WTC11 (cell line): ENCODE results near the gene ZNF556. TPM values are rescaled to one million over a fixed set of nuclear protein-coding genes. Genes with fewer than 3 reads are reported as not detected.

Source experiments
- ATAC-seq: fragments of 200-7000 bp; cut with Tn5 transposase; 2 replicates; pipeline ENCODE4 v1.10.0; 2021; ENCODE audit warnings: mild to moderate bottlenecking, moderate library complexity
- CTCF ChIA-PET: fragments of 300-600 bp; sonication (Branson Sonifier 250); formaldehyde crosslinking; loops from one replicate; lab custom pipeline; 2021; ENCODE audit warnings: antibody characterized with exemption; lab: Charles Lee
- POLR2A ChIA-PET: fragments of 350-600 bp; sonication (Branson Sonifier 250); formaldehyde crosslinking; loops from one replicate; lab custom pipeline; 2021; ENCODE audit warnings: antibody characterized with exemption; lab: Charles Lee
- DNase-seq: peaks from one replicate; pipeline ENCODE4 v3.0.0; 2021; ENCODE audit warnings: low spot score
- H3K27ac Mint-ChIP-seq: 2 replicates; pipeline ENCODE4 v1.8.0; 2021; ENCODE audit warnings: mixed read lengths
- H3K27me3 Mint-ChIP-seq: 2 replicates; pipeline ENCODE4 v1.8.0; 2021; ENCODE audit warnings: low read depth, mild to moderate bottlenecking, moderate library complexity, mixed read lengths
- H3K36me3 Mint-ChIP-seq: 2 replicates; pipeline ENCODE4 v1.8.0; 2021; ENCODE audit warnings: mixed read lengths
- H3K4me1 Mint-ChIP-seq: 2 replicates; pipeline ENCODE4 v1.8.0; 2022; ENCODE audit warnings: mixed read lengths
- H3K4me3 Mint-ChIP-seq: 2 replicates; pipeline ENCODE4 v1.8.0; 2021; ENCODE audit warnings: mild to moderate bottlenecking, moderate library complexity, mixed read lengths
- H3K9me3 Mint-ChIP-seq: 2 replicates; pipeline ENCODE4 v1.8.0; 2021; ENCODE audit warnings: mixed read lengths
- ATF1 ChIP-seq: sonication (generic); formaldehyde crosslinking; IDR thresholded peaks from 2 replicates; pipeline ENCODE4 v1.8.1; 2023; ENCODE audit warnings: mild to moderate bottlenecking, moderate library complexity, missing genetic modification reagents
- ATF6 ChIP-seq: sonication (generic); formaldehyde crosslinking; IDR thresholded peaks from 2 replicates; pipeline ENCODE4 v1.8.1; 2023; ENCODE audit warnings: mild to moderate bottlenecking, missing genetic modification reagents
- EMX1 ChIP-seq: fragments of 250-450 bp; sonication (Bioruptor Pico); IDR thresholded peaks from 2 replicates; pipeline ENCODE4 v1.8.0; 2021; ENCODE audit warnings: mild to moderate bottlenecking
- ERG ChIP-seq: fragments of 250-450 bp; sonication (Bioruptor Pico); IDR thresholded peaks from 2 replicates; pipeline ENCODE4 v1.8.0; 2021; ENCODE audit warnings: mild to moderate bottlenecking
- ETV6 ChIP-seq: sonication (generic); formaldehyde crosslinking; IDR thresholded peaks from 2 replicates; pipeline ENCODE4 v1.8.1; 2022; ENCODE audit warnings: mild to moderate bottlenecking, missing genetic modification reagents
- GTF2I ChIP-seq: fragments of 250-450 bp; sonication (Bioruptor Pico); conservative IDR thresholded peaks from 2 replicates; pipeline ENCODE4 v1.4.0; 2021; ENCODE audit warnings: mild to moderate bottlenecking
- JAZF1 ChIP-seq: fragments of 250-450 bp; sonication (Bioruptor Pico); IDR thresholded peaks from 2 replicates; pipeline ENCODE4 v1.9.0; 2021; ENCODE audit warnings: moderate library complexity, mild to moderate bottlenecking, inconsistent platforms
- NFATC4 ChIP-seq: fragments of 250-450 bp; sonication (Bioruptor Pico); IDR thresholded peaks from 2 replicates; pipeline ENCODE4 v1.9.0; 2021; ENCODE audit warnings: mild to moderate bottlenecking
- RELA ChIP-seq: sonication (generic); formaldehyde crosslinking; IDR thresholded peaks from 2 replicates; pipeline ENCODE4 v1.8.1; 2022; ENCODE audit warnings: missing genetic modification reagents, mild to moderate bottlenecking, borderline replicate concordance
- SOX15 ChIP-seq: fragments of 250-450 bp; sonication (Bioruptor Pico); IDR thresholded peaks from 2 replicates; pipeline ENCODE4 v1.9.0; 2021; ENCODE audit warnings: mild to moderate bottlenecking
- TP53 ChIP-seq: sonication (generic); formaldehyde crosslinking; IDR thresholded peaks from 2 replicates; pipeline ENCODE4 v1.8.1; 2023; ENCODE audit warnings: mild to moderate bottlenecking, missing genetic modification reagents
- ZNF138 ChIP-seq: sonication (generic); formaldehyde crosslinking; conservative IDR thresholded peaks from 2 replicates; pipeline ENCODE4 v1.8.1; 2022; ENCODE audit warnings: mild to moderate bottlenecking, moderate library complexity, missing genetic modification reagents
- ZNF232 ChIP-seq: sonication (generic); formaldehyde crosslinking; IDR thresholded peaks from 2 replicates; pipeline ENCODE4 v1.8.0; 2022; ENCODE audit warnings: mild to moderate bottlenecking, missing genetic modification reagents
- ZNF263 ChIP-seq: sonication (generic); formaldehyde crosslinking; IDR thresholded peaks from 2 replicates; pipeline ENCODE4 v1.8.1; 2022; ENCODE audit warnings: low read depth, mild to moderate bottlenecking, moderate library complexity, missing genetic modification reagents
- ZNF423 ChIP-seq: fragments of 250-450 bp; sonication (Bioruptor Pico); IDR thresholded peaks from 2 replicates; pipeline ENCODE4 v2.1.2; 2022; ENCODE audit warnings: mild to moderate bottlenecking, moderate library complexity
- ZNF512 ChIP-seq: sonication (generic); formaldehyde crosslinking; IDR thresholded peaks from 2 replicates; pipeline ENCODE4 v1.8.1; 2022; ENCODE audit warnings: missing genetic modification reagents, borderline replicate concordance
- total RNA-seq: library from RNA; stranded (reverse); gene quantifications from 3 replicates; pipeline ENCODE4 v1.2.3, GENCODE V29; 2021
- TF ChIP-seq, protein P1 (sequence below): sonication (generic); formaldehyde crosslinking; IDR thresholded peaks from 2 replicates; pipeline ENCODE4 v1.8.1; 2022; ENCODE audit warnings: low read depth, missing genetic modification reagents, borderline replicate concordance
- TF ChIP-seq, protein P2 (sequence below): sonication (generic); formaldehyde crosslinking; IDR thresholded peaks from 2 replicates; pipeline ENCODE4 v1.8.0; 2022; ENCODE audit warnings: missing genetic modification reagents

The ZNF556 gene
- total RNA-seq, 1 experiment from 2014 or later: 0.11 TPM

- H3K4me3 Mint-ChIP-seq: no peak overlapping the region
- H3K9me3 Mint-ChIP-seq: peaks cover 79% of the 10 kb centered on the region
- H3K27me3 Mint-ChIP-seq: peaks cover 11% of the 10 kb centered on the region
- no peaks in the 10 kb centered on the region for H3K4me1 Mint-ChIP-seq
- no peak overlapping the region for H3K27ac Mint-ChIP-seq
- no peak for DNase-seq
- ChIA-PET POLR2A (no interaction called here), CTCF (no interaction called here)
- H3K36me3 Mint-ChIP-seq: peaks cover 78% of the 10 kb centered on the region
- ATAC-seq: no peak
- TF ChIP-seq, protein P1, sequence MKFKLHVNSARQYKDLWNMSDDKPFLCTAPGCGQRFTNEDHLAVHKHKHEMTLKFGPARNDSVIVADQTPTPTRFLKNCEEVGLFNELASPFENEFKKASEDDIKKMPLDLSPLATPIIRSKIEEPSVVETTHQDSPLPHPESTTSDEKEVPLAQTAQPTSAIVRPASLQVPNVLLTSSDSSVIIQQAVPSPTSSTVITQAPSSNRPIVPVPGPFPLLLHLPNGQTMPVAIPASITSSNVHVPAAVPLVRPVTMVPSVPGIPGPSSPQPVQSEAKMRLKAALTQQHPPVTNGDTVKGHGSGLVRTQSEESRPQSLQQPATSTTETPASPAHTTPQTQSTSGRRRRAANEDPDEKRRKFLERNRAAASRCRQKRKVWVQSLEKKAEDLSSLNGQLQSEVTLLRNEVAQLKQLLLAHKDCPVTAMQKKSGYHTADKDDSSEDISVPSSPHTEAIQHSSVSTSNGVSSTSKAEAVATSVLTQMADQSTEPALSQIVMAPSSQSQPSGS (CRISPR knock-in tag): no peak
- TF ChIP-seq TP53 (CRISPR knock-in tag): no peak
Observed at GRCh38 chr19:2853015-2853606, 14.0 kb upstream of the ZNF556 start.

DNA sequence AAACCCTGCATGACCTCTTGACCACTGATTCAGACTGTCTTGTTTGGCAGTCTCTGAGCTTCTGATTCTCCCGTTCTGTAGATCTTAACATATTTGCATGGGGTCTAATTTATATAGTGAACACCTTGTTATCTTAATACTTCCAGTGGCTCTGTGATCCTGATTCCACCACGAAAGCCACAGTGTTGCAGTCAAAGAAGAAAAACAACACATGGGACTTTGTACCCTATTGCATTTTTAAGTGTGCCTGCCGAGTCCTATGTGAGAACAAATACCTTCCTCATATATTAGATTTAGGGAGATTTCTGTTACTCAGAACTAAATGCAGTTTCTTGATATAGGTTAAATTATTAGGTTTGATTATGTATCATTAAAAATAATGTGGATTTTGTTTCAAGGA, 12.3 kb upstream of the ZNF556 start:
- Mint-ChIP-seq H3K27me3 (peaks cover 23% of the 10 kb centered on the region), H3K9me3 (peaks cover 90% of the 10 kb centered on the region), H3K4me3 (no peak overlapping the region), H3K4me1 (no peaks in the 10 kb centered on the region), H3K27ac (no peak overlapping the region), H3K36me3 (peaks cover 85% of the 10 kb centered on the region)
- POLR2A ChIA-PET: no interaction called here
- TF ChIP-seq ZNF423 (CRISPR knock-in tag): no peak
- no peak for TF ChIP-seq GTF2I (CRISPR knock-in tag)
- CTCF ChIA-PET: interaction anchor here (0.9 kb wide), 1 partner anchor 14 kb away, joined by 3 read pairs; the partner anchor contains the start of gene ZNF555
- no peak for ATAC-seq
- no peak for DNase-seq

- ChIA-PET POLR2A (no interaction called here), CTCF (no interaction called here)
- TF ChIP-seq NFATC4 (no peak), ATF1 (no peak), ZNF138 (CRISPR knock-in tag) (no peak), ATF6 (CRISPR knock-in tag) (no peak), ZNF263 (CRISPR knock-in tag) (no peak), RELA (no peak), ZNF512 (no peak), GTF2I (CRISPR knock-in tag) (no peak), ETV6 (no peak), ERG (CRISPR knock-in tag) (no peak), EMX1 (CRISPR knock-in tag) (no peak), JAZF1 (CRISPR knock-in tag) (no peak), SOX15 (no peak), ZNF232 (CRISPR knock-in tag) (no peak)
- TF ChIP-seq, protein P2, sequence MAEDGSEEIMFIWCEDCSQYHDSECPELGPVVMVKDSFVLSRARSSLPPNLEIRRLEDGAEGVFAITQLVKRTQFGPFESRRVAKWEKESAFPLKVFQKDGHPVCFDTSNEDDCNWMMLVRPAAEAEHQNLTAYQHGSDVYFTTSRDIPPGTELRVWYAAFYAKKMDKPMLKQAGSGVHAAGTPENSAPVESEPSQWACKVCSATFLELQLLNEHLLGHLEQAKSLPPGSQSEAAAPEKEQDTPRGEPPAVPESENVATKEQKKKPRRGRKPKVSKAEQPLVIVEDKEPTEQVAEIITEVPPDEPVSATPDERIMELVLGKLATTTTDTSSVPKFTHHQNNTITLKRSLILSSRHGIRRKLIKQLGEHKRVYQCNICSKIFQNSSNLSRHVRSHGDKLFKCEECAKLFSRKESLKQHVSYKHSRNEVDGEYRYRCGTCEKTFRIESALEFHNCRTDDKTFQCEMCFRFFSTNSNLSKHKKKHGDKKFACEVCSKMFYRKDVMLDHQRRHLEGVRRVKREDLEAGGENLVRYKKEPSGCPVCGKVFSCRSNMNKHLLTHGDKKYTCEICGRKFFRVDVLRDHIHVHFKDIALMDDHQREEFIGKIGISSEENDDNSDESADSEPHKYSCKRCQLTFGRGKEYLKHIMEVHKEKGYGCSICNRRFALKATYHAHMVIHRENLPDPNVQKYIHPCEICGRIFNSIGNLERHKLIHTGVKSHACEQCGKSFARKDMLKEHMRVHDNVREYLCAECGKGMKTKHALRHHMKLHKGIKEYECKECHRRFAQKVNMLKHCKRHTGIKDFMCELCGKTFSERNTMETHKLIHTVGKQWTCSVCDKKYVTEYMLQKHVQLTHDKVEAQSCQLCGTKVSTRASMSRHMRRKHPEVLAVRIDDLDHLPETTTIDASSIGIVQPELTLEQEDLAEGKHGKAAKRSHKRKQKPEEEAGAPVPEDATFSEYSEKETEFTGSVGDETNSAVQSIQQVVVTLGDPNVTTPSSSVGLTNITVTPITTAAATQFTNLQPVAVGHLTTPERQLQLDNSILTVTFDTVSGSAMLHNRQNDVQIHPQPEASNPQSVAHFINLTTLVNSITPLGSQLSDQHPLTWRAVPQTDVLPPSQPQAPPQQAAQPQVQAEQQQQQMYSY (CRISPR knock-in tag): no peak
- H3K4me1 Mint-ChIP-seq: no peaks in the 10 kb centered on the region
- H3K4me3 Mint-ChIP-seq: no peak overlapping the region
- H3K9me3 Mint-ChIP-seq: peaks cover 83% of the 10 kb centered on the region
- ATAC-seq: no peak
- H3K27me3 Mint-ChIP-seq: peaks cover 30% of the 10 kb centered on the region
- no peak for DNase-seq
- no peak overlapping the region for H3K27ac Mint-ChIP-seq
- peaks cover 71% of the 10 kb centered on the region for H3K36me3 Mint-ChIP-seq
Observed at GRCh38 chr19:2856457-2857050, 10.6 kb upstream of the ZNF556 start.
